Measurements from ENCODE around the gene AFF3.

The AFF3 gene

DNA sequence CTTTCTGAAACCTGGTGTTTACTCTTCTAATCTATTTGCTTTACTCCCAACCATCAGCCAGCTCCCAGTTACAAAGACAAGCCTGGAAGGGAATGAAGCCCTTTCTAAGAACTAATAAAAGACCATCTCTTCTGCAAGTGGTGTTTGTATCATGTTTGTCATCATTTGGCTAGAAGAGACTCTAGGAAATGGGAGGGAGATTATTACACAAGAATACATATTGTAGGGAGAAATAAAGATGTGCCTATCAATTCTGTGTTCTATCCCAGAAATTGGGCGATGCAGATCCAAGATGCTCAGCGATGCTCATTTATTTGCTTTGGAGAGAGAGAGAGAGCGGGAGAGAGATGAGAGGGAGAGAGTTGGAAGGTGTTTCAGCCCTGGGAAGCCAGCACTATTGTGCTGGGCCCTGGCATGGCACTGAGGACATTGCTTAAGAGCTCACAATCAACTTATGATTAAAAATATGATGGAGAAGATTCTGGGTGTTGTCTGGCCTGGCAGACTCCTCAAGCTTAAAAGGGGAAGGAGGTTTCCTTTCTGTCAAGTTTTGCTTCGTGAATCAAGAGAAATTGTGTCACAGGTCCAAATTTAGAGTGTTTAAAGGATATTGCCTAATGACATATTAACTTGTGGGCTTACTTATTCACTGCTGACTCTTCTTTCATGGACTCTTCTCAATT is 41.8 kb upstream of the AFF3 start:
- Histone ChIP-seq H3K4me3 (ENCODE audit: low read depth in 1 of 2, low read length in 1 of 2) (no peak overlapping the region), H3K9me3 (no peaks in the 10 kb centered on the region), H3K27ac (no peak overlapping the region), H3K27me3 (no peaks in the 10 kb centered on the region), H3K4me1 (ENCODE audit: control insufficient read depth in 1 of 2, insufficient read depth in 1 of 2, low read depth in 1 of 2, low read length in 1 of 2) (peaks cover 8 to 11% of the 10 kb centered on the region in 2 experiments), H3K36me3 (no peaks in the 10 kb centered on the region)
- TF ChIP-seq, protein P1, sequence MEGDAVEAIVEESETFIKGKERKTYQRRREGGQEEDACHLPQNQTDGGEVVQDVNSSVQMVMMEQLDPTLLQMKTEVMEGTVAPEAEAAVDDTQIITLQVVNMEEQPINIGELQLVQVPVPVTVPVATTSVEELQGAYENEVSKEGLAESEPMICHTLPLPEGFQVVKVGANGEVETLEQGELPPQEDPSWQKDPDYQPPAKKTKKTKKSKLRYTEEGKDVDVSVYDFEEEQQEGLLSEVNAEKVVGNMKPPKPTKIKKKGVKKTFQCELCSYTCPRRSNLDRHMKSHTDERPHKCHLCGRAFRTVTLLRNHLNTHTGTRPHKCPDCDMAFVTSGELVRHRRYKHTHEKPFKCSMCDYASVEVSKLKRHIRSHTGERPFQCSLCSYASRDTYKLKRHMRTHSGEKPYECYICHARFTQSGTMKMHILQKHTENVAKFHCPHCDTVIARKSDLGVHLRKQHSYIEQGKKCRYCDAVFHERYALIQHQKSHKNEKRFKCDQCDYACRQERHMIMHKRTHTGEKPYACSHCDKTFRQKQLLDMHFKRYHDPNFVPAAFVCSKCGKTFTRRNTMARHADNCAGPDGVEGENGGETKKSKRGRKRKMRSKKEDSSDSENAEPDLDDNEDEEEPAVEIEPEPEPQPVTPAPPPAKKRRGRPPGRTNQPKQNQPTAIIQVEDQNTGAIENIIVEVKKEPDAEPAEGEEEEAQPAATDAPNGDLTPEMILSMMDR (IDR thresholded peaks at IDR 0.05): no peak

DNA sequence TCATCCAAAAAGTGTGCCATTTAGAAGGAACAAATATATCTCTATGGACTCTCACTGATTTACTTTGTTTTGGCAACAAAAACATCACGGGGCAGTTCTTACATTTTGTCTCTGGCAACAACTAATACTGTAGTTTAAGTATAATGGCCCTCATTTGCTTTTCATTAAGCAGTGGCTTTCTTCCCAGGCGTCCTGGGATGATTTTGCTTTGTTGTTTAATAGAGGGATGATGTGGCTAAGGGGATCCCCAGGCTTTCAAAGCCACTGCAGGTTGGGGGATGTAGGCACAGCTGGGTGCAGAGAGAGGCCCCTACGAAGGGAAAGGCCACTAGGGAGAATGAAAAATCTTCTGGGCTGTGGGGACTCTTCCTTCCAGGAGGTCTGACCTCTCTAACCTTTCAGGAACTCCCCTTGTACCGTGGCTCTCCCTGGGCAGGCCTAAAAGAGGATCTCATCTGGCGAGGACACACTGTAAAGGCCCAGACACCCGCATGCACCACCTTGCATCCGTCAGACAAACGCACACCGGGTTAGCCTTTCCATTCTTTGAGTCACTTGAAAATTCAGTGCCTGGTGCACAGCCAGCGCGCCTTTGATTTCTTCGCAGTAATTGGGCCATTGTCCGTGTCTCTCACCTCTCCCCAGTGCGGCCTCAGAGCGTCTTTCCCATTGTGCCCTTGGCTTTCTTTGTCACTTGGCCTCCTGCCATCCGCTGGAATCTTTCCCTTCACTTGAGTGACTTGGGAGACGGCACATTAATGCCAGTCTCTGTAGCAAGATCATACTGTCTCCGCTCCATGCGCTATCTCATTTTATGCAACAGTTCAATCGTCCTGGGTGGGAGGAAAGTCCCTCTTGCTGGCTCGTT is 40.3 kb upstream of the AFF3 start:
- Histone ChIP-seq H3K4me3 (ENCODE audit: low read depth in 1 of 2, low read length in 1 of 2) (no peak overlapping the region), H3K4me1 (ENCODE audit: control insufficient read depth in 1 of 2, insufficient read depth in 1 of 2, low read depth in 1 of 2, low read length in 1 of 2) (peaks cover 8 to 11% of the 10 kb centered on the region in 2 experiments), H3K27me3 (no peaks in the 10 kb centered on the region), H3K27ac (no peak overlapping the region), H3K36me3 (no peaks in the 10 kb centered on the region), H3K9me3 (no peaks in the 10 kb centered on the region)
- TF ChIP-seq, protein P1 (IDR thresholded peaks at IDR 0.05): no peak

DNA sequence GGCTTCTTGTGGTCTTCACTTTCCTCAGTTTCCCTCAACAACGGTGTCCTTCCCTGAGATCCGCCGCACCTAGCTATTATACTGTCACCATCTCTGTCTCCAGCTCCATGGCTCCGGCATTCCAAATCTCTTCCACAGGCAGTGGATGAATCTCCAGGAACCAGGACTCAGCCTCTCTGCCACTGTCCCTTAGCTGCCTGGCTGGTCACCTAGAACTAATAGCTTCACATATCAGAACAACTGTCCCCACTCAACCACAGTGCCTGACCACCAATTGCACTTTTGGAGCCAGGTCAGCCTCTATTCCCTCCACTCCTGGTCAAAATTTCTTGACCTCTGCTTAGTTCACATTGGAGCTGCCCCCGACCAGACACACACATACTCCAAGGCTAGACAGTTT is 38.1 kb upstream of the AFF3 start:
- Histone ChIP-seq H3K9me3 (no peaks in the 10 kb centered on the region), H3K27ac (no peak overlapping the region), H3K4me3 (ENCODE audit: low read depth in 1 of 2, low read length in 1 of 2) (no peak overlapping the region), H3K4me1 (ENCODE audit: control insufficient read depth in 1 of 2, insufficient read depth in 1 of 2, low read depth in 1 of 2, low read length in 1 of 2) (peaks cover 8 to 11% of the 10 kb centered on the region in 2 experiments), H3K36me3 (no peaks in the 10 kb centered on the region), H3K27me3 (no peaks in the 10 kb centered on the region)
- TF ChIP-seq, protein P1 (IDR thresholded peaks at IDR 0.05): no peak

DNA sequence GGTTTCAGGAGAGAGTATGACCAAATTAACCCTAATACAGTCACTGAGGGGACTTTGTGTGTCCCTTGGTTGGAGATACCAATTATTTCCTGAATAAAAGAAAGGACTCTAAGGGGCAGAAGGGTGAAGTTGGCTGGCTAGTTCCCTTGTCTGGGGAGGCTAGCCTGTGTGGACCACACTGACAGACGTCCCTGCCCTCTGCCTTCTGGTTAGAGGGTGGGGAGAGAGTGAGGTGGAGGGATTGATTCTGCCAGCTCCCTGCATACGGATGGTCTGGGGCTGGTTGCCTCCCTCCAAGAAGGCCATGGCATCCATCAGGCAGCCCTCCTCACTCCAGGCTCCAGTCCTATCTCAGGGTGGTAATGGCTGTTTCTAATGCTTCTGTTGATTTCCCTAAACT is 37.4 kb upstream of the AFF3 start:
- Histone ChIP-seq H3K36me3 (no peaks in the 10 kb centered on the region), H3K4me1 (ENCODE audit: control insufficient read depth in 1 of 2, insufficient read depth in 1 of 2, low read depth in 1 of 2, low read length in 1 of 2) (peaks cover 7 to 9% of the 10 kb centered on the region in 2 experiments), H3K4me3 (ENCODE audit: low read depth in 1 of 2, low read length in 1 of 2) (no peak overlapping the region), H3K27ac (no peak overlapping the region), H3K9me3 (no peaks in the 10 kb centered on the region), H3K27me3 (no peaks in the 10 kb centered on the region)
- TF ChIP-seq, protein P1 (IDR thresholded peaks at IDR 0.05): no peak

DNA sequence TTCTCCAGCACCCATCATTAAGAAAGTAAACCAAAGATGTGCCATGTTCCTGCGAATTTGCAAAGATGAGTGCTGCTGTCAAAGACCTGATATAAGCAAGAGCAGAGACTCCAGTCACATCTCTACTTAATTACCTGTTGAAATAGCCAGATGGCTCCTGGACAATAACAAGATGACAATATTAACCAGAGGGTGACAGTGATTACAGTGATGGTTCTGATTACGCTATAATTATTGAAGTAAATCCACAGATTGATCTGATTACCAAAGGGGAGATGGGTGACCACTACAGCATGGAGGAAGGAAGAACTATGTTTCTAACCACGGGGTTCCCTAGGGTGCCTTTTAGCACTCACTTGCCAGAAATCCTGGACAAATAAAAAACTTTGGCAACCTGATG is 36.5 kb upstream of the AFF3 start:
- TF ChIP-seq, protein P1 (IDR thresholded peaks at IDR 0.05): no peak
- Histone ChIP-seq H3K27ac (no peak overlapping the region), H3K36me3 (no peaks in the 10 kb centered on the region), H3K9me3 (no peaks in the 10 kb centered on the region), H3K4me1 (ENCODE audit: control insufficient read depth in 1 of 2, insufficient read depth in 1 of 2, low read depth in 1 of 2, low read length in 1 of 2) (no peaks in the 10 kb centered on the region), H3K4me3 (ENCODE audit: low read depth in 1 of 2, low read length in 1 of 2) (no peak overlapping the region), H3K27me3 (no peaks in the 10 kb centered on the region)
